MM.1S (cell line): ENCODE results near the gene LCP2.

Experiments
- CTCF ChIP-seq: fragments of 300-600 bp; sonication (generic); IDR thresholded peaks from 2 replicates; pipeline ENCODE4 v1.5.1; 2016; ENCODE audit warnings: antibody characterized with exemption, low read length, mixed read lengths
- EZH2 ChIP-seq: fragments of 300-600 bp; sonication (generic); optimal IDR thresholded peaks from 2 replicates; pipeline ENCODE3; 2017; ENCODE audit warnings: low read depth, mild to moderate bottlenecking, antibody characterized with exemption, low read length, mixed read lengths
- EZH2phosphoT487 ChIP-seq: fragments of 300-600 bp; sonication (generic); IDR thresholded peaks from 2 replicates; pipeline ENCODE4 v1.6.1; 2018; ENCODE audit warnings: antibody characterized with exemption, low read length

DNA sequence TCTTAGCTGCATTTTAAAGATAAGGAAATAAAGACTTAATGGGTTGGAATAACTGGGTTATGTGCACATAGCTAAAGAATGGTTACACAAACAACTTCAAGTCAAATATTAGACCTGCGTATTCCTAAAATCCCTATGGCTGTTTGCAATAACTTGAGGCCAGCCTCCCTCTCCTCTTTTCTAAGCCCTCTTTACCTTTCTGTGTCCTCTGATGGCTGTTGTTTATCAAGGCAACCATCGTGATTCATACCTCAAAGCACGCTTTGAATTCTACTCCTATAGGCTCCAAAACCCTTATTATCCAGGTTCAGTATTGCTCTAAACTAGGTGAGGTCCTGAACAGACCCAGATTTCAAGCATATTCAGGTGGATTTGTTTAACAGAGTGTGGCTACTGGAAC, 45.6 kb upstream of the LCP2 start:
- TF ChIP-seq CTCF (no peak), EZH2 (no peak), EZH2phosphoT487 (no peak)
